Urinary bladder (tissue), 4 donors: Measurements from ENCODE around the gene RAB4B. TPM values are rescaled to one million over a fixed set of nuclear protein-coding genes. Genes with fewer than 3 reads are reported as not detected.
"Not testable (repeated sequence)": the region's sequence is repeated elsewhere in the genome, so short reads cannot be mapped to it uniquely, and the experiment has no call there.

Source experiments
- DNase-seq: peaks from one replicate; pipeline ENCODE4 v3.0.0-alpha.2; 2015; ENCODE audit errors: extremely low spot score
- H3K27ac ChIP-seq: one replicate; pipeline ENCODE4 v1.5.1; 2013; ENCODE audit warnings: low read depth, mild to moderate bottlenecking, moderate library complexity
- H3K36me3 ChIP-seq: one replicate; pipeline ENCODE4 v1.6.1; 2013; ENCODE audit warnings: mild to moderate bottlenecking, moderate library complexity; ENCODE audit not compliant: insufficient read depth
- H3K4me1 ChIP-seq: one replicate; pipeline ENCODE4 v1.6.1; 2013; ENCODE audit warnings: mild to moderate bottlenecking, moderate library complexity; ENCODE audit not compliant: insufficient read depth
- H3K4me3 ChIP-seq: one replicate; pipeline ENCODE4 v1.5.1; 2013; ENCODE audit warnings: low read depth, low read length
- WGBS: extraction: QIAGEN DNeasy Blood & Tissue Kit; methylation state at CpG from one replicate; pipeline ENCODE4 v1.1.7; 2013; 5-methylcytosine and 5-hydroxymethylcytosine counted together
- polyA plus RNA-seq: library from polyadenylated mRNA; stranded (reverse); fragments of 200-250 nt; gene quantifications from one replicate; pipeline ENCODE4 v1.2.3, GENCODE V29; 2013
- total RNA-seq: library from RNA; depleted of rRNA; stranded (reverse); fragments of >200 nt; gene quantifications from one replicate; pipeline ENCODE4 v1.2.3, GENCODE V29; 2014
- donor health status: healthy with polysubstance abuse.
- donor health status: healthy.

RAB4B gene
- total and polyA plus RNA-seq, 2 donors, result 2.7 to 46.2 TPM

GRCh38 chr19:40822161-40822560, 44.1 kb downstream of the RAB4B start:
- Histone ChIP-seq H3K27ac (no peak overlapping the region), H3K4me3 (no peak overlapping the region), H3K4me1 (peaks cover 2% of the 10 kb centered on the region), H3K36me3 (no peaks in the 10 kb centered on the region)
- 86% methylated on average over 22 of the region's 22 CpGs for WGBS
- DNase-seq, result no peak

DNA sequence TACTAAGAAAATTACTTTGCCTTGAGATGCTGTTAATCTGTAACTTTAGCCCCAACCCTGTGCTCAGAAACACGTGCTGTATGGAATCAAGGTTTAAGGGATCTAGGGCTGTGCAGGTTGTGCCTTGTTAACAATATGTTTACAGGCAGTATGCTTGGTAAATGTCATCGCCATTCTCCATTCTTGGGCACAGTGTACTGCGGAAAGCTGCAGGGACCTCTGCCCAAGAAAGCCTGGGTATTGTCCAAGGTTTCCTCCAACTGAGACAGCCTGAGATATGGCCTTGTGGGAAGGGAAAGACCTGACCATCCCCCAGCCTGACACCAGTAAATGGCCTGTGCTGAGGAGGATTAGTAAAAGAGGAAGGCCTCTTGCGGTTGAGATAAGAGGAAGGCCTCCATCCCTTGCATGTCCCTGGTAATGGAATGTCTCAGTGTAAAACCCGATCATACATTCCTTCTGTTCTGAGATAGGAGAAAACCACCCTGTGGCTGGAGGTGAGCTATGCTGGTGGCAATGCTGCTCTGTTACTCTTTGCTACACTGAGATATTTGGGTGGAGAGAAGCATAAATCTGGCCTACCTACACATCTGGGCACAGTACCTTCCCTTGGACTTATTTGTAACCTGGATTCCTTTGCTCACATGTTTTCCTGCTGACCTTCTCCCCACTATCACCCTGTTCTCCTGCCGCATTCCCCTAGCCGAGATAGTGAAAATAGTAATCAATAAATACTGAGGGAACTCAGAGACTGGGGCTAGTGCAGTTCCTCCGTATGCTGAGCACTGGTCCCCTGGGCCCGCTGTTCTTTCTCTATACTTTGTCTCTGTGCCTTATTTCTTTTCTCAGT, 44.9 kb downstream of the RAB4B start:
- H3K36me3 ChIP-seq, H3K27ac ChIP-seq, H3K4me3 ChIP-seq, DNase-seq, H3K4me1 ChIP-seq: not testable (repeated sequence)
- WGBS, result 49% methylated on average over 9 of the region's 9 CpGs

- WGBS, result 94% methylated on average over 16 of the region's 16 CpGs
- H3K27ac ChIP-seq, H3K4me1 ChIP-seq, H3K4me3 ChIP-seq, DNase-seq, H3K36me3 ChIP-seq: not testable (repeated sequence)
Observed at GRCh38 chr19:40824916-40825315, 46.9 kb downstream of the RAB4B start.

DNA sequence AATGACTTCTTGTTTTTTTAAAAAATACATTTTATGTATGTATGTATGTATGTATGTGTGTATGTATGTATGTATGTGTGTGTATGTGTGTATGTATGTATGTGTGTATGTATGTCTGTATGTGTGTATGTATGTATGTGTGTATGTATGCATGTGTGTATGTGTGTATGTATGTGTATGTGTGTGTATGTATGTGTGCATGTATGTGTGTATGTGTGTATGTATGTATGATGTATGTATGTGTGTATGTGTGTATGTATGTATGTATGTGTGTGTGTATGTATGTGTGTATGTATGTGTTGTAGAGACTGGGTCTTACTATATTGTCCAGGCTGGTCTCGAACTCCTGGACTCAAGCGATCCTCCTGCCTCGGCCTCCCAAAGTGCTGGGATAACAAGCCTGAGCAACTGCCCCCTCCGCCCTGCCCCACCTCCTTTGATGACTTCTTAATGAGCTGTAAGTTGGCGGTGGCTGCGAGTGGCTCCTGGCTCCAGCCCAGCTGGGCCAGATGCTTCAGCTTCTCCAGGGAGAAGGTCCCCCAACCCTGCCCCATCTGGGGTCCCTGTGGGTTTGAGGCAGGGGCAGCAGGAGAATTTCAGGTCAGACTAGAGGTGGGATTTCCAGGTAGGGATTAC, 47.5 kb downstream of the RAB4B start:
- H3K4me1 ChIP-seq, H3K4me3 ChIP-seq, DNase-seq, H3K36me3 ChIP-seq, H3K27ac ChIP-seq: not testable (repeated sequence)
- 84% methylated on average over 6 of the region's 6 CpGs for WGBS

GRCh38 chr19:40826312-40826698, 48.3 kb downstream of the RAB4B start:
- H3K27ac ChIP-seq, H3K36me3 ChIP-seq, H3K4me1 ChIP-seq, DNase-seq, H3K4me3 ChIP-seq: not testable (repeated sequence)
- 80% methylated on average over 9 of the region's 14 CpGs for WGBS

DNA sequence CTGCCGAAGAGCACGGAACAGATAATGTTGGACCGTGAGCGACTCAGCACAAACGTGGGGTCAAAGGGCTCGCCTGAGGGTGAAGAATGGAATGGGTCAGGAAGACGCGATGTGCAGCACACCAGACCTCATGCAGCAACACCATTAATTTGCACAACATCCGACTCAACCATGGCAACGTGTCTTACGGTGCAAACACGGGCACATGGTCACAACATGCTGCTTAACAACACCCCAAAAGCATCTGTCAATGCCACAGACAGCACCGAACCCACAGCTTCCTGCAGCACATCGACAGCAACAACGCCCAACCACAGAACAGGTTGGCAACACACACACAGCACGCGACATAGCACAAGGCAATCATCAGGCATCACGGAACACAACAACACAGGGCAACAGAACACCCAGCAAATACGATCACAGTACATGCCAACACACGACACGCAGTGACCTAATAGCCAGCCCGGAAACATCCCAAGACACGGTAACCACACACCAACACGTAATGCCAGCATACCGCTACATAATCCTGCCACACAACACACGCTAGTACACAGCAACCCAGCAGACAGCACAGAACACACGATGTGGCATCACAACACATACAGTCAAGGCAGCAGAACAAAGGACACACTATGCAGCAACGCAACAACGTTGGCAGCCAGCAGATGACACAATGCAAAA, 48.8 kb downstream of the RAB4B start:
- 87% methylated on average over 29 of the region's 29 CpGs for WGBS
- not testable (repeated sequence) for DNase-seq, H3K27ac ChIP-seq, H3K4me1 ChIP-seq, H3K4me3 ChIP-seq, H3K36me3 ChIP-seq

DNA sequence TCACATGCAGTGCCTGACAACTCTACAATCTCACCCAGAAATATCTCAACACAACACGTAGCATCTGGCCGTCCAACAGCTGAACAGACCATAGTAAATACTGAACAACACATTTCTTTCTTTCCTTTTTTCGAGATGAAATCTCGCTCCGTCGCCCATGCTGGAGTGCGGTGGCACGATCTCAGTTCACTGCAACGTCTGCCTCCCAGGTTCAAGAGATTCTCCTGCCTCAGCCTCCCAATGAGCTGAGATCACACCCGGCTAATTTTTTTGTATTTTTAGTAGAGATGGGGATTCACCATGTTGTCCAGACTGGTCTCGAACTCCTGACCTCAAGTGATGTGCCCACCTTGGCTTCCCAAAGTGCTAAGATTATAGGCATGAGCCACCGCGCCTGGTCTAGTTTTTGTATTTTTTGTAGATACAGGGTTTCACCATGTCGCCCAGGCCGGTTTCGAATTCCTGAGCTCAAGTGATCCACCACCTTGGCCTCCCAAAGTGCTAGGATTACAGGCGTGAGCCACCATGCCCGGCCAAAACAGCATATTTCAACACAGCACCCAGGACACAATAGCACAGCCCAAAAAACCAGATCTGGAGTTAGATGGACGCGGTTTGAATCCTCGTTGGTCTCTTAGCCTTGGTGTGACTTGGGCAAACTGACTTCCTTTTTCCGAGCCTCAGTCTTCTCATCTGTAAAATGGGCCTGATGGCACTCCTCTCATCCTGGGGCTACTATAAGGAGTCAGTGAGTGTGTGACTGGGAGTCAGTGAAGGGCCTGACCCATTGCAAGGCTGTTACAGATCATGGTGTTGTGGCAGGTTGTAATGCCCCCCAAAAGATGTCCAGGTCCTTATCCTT, 49.6 kb downstream of the RAB4B start:
- no peak overlapping the region for H3K4me3 ChIP-seq
- H3K36me3 ChIP-seq, result no peaks in the 10 kb centered on the region
- no peak overlapping the region for H3K27ac ChIP-seq
- WGBS, result 95% methylated on average over 22 of the region's 22 CpGs
- H3K4me1 ChIP-seq, result no peaks in the 10 kb centered on the region
- no peak for DNase-seq

DNA sequence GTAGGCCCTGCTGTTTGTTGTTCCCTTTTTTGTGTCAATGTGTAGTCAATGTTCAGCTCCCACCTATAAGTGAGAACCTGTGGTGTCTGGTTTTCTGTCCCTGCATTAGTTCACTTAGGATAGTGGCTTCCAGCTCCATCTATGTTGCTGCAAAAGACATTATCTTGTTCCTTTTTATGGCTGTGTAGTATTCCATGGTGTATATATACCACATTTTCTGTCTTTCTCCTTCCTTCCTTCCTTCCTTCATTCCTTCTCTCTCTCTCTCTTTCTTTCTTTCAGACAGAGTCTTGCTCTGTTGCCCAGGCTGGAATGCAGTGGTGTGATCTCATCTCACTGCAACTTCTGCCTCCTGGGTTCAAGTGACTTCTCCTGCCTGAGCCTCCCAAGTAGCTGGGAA, 51.2 kb downstream of the RAB4B start:
- Histone ChIP-seq H3K27ac (no peak overlapping the region), H3K4me3 (no peak overlapping the region), H3K4me1 (no peaks in the 10 kb centered on the region), H3K36me3 (no peaks in the 10 kb centered on the region)
- no peak for DNase-seq

- not testable (repeated sequence) for H3K27ac ChIP-seq, DNase-seq, H3K4me1 ChIP-seq, H3K4me3 ChIP-seq, H3K36me3 ChIP-seq
- WGBS, result 97% methylated on average over 16 of the region's 16 CpGs
Observed at GRCh38 chr19:40830741-40831140, 52.7 kb downstream of the RAB4B start.

DNA sequence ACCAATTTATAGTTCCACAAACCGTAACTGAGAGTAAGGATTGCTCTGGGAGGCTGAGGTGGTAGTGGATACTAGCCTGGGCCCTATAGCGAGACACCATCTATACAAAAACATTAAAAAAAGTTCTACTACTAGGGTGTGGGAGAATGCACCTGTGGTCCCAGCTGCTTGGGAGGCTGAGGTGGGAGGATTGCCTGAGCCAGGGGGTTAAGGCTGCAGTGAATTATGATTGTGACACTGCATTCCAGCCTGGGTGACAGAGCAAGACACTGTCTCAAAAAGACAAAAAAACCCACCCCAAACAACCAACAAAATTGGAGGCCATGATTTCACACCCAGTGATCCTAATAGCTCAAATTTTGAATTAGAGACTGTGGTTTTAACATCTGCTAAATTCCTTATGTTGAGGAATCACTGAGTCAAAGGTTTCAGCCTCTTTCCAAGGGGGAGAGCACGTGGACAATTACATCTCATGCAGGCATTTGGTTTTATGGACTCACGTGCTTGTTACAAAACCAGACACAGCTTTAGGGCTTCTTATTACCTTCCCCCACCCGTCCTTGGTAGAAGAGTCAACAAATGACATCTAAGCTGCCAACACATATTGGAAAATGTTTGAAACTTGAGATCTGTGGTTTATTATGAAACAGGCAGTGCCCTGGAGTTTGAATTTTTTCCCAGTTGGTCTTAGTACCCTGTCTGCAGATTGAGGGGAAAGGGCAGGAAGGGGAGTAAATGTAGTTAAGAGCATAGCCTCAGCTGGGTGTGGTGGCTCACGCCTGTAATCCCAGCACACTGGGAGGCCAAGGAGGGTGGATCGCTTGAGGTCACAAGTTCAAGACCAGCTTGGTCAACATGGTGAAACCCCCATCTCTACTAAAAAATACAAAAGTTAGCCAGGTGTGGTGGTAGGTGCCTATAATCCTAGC, 53.7 kb downstream of the RAB4B start:
- DNase-seq, result no peak
- 52% methylated on average over 7 of the region's 7 CpGs for WGBS
- Histone ChIP-seq H3K4me3 (no peak overlapping the region), H3K27ac (peak overlapping the region; percentile 79), H3K4me1 (no peaks in the 10 kb centered on the region), H3K36me3 (no peaks in the 10 kb centered on the region)

DNA sequence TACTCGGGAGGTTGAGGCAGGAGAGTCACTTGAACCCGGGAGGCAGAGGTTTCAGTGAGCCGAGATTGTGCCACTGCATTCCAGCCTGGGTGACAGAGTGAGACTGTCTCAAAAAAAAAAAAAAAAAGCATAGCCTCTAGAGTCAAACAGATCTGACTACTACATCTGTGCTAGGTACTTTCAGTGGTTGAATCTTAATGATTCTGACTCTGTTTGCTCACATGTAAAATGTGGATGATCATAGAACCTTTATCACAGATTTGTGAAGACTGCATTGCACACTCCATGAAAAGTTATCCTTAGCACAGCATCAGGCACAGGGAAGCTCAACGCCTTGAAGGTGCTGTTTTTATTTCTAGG, 54.4 kb downstream of the RAB4B start:
- DNase-seq, H3K27ac ChIP-seq, H3K4me3 ChIP-seq, H3K36me3 ChIP-seq, H3K4me1 ChIP-seq: not testable (repeated sequence)
- WGBS, result 73% methylated on average over 4 of the region's 4 CpGs

GRCh38 chr19:40833728-40834533, 55.9 kb downstream of the RAB4B start:
- not testable (repeated sequence) for H3K4me3 ChIP-seq, DNase-seq, H3K4me1 ChIP-seq, H3K27ac ChIP-seq, H3K36me3 ChIP-seq
- WGBS, result 32% methylated on average over 7 of the region's 7 CpGs
